Measurements from ENCODE around the gene FKBP4.

DNA sequence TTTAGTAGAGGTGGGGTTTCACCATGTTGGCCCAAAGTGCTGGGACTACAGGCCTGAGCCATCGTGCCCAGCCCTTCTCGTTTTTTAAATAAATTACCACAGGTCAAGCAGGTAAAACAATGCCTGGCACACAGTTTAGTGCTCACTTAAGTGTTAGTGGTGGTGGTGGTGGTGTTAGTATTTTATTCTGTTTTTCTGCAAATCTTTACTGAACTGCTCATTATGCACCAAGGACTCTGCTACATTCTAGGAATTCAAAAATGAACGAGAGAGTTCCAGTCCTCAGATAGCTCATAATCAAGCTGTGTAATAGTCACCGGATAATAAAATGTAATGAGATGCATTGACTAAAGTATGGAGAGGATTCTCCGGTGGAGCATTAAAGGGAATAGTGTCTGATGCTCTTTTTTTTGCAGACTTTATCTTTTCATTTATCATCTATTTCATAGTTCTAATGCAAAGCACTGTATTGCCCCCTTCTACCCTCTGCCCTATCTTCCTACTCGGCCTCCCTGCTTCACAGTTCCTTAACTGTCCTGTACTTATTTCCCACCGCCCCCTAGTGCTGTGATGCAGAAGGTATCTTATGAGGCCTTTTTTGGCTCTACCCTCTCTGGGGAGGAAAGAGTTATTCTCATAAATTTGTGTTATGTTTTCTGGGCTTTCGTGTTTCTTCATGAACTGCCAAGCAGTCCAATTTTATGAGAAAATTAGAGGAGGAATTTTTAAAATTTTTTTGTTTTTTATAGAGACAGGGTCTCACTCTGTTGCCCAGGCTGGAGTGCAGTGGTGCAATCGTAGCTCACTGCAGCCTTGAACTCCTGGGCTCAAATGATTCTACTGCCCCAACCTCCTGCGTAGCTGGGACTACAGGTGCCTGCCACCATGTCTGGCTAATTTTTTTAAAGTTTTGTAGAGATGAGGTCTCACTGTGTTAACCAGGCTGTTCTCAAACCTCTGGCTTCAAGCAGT, 18.7 kb downstream of the FKBP4 start:
- TF ChIP-seq, protein P1, sequence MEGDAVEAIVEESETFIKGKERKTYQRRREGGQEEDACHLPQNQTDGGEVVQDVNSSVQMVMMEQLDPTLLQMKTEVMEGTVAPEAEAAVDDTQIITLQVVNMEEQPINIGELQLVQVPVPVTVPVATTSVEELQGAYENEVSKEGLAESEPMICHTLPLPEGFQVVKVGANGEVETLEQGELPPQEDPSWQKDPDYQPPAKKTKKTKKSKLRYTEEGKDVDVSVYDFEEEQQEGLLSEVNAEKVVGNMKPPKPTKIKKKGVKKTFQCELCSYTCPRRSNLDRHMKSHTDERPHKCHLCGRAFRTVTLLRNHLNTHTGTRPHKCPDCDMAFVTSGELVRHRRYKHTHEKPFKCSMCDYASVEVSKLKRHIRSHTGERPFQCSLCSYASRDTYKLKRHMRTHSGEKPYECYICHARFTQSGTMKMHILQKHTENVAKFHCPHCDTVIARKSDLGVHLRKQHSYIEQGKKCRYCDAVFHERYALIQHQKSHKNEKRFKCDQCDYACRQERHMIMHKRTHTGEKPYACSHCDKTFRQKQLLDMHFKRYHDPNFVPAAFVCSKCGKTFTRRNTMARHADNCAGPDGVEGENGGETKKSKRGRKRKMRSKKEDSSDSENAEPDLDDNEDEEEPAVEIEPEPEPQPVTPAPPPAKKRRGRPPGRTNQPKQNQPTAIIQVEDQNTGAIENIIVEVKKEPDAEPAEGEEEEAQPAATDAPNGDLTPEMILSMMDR (IDR thresholded peaks at IDR 0.05; ENCODE audit: low read depth, low read length, poor library complexity, severe bottlenecking) = peak; percentile 82
- no peak for TF ChIP-seq EZH2phosphoT487 (IDR thresholded peaks at IDR 0.05; ENCODE audit: borderline replicate concordance, low read length)

Measured in DOHH2 (cell line).